Natural killer cell (primary cell): ENCODE data around the gene ADAM15. TPM values are rescaled to one million over a fixed set of nuclear protein-coding genes. Genes with fewer than 3 reads are reported as not detected.

Experiments
- ATAC-seq, 3 donors: fragments of 150-1000 bp in 2 of 3; fragments of 200-7000 bp in 1 of 3; cut with Tn5 transposase; 1 replicate in 1 of 3; 2 replicates in 2 of 3; pipeline ENCODE4 v1.10.0; 2021; ENCODE audit warnings: mild to moderate bottlenecking in 2 of 3, moderate library complexity in 2 of 3
- DNase-seq, 2 donors: peaks; one replicate each; pipeline versions ENCODE4 v3.0.0 to v3.0.0-alpha.2; 2013 to 2021; ENCODE audit warnings: mixed read lengths in 1 of 2
- H3K27ac ChIP-seq: one replicate; pipeline ENCODE4 v1.5.1; 2013; ENCODE audit warnings: mild to moderate bottlenecking, low read length
- H3K27me3 ChIP-seq: one replicate; pipeline ENCODE4 v1.6.1; 2013; ENCODE audit warnings: low read length; ENCODE audit not compliant: control insufficient read depth, insufficient read depth
- H3K36me3 ChIP-seq: one replicate; pipeline ENCODE4 v1.6.1; 2013; ENCODE audit warnings: low read length; ENCODE audit not compliant: control insufficient read depth, insufficient read depth
- H3K4me1 ChIP-seq: one replicate; pipeline ENCODE4 v1.6.1; 2013; ENCODE audit warnings: low read length; ENCODE audit not compliant: control insufficient read depth, insufficient read depth
- H3K4me3 ChIP-seq: one replicate; pipeline ENCODE4 v1.5.1; 2013; ENCODE audit warnings: low read length
- H3K9me3 ChIP-seq: one replicate; pipeline ENCODE4 v1.6.1; 2013; ENCODE audit warnings: low read length; ENCODE audit not compliant: control insufficient read depth, insufficient read depth
- H3K27ac Mint-ChIP-seq, 2 donors: one replicate each; pipeline ENCODE4 v1.8.0; 2022; ENCODE audit warnings: mild to moderate bottlenecking in 2 of 2, mixed read lengths in 2 of 2, moderate library complexity in 1 of 2
- H3K27me3 Mint-ChIP-seq, 2 donors: one replicate each; pipeline ENCODE4 v1.8.0; 2022; ENCODE audit warnings: low read depth in 2 of 2, mixed read lengths in 2 of 2
- H3K36me3 Mint-ChIP-seq: one replicate; pipeline ENCODE4 v1.8.0; 2022; ENCODE audit warnings: mixed read lengths
- H3K4me1 Mint-ChIP-seq, 2 donors: one replicate each; pipeline ENCODE4 v1.8.0; 2022; ENCODE audit warnings: mixed read lengths in 2 of 2
- H3K4me3 Mint-ChIP-seq: one replicate; pipeline ENCODE4 v1.8.0; 2022; ENCODE audit warnings: mild to moderate bottlenecking, moderate library complexity, mixed read lengths
- H3K9me3 Mint-ChIP-seq, 2 donors: one replicate each; pipeline ENCODE4 v1.8.0; 2022; ENCODE audit warnings: mixed read lengths in 2 of 2
- WGBS: methylation state at CpG from one replicate; pipeline ENCODE4 v1.1.7; 2013; ENCODE audit warnings: missing lambda C conversion rate; ENCODE audit not compliant: insufficient coverage; 5-methylcytosine and 5-hydroxymethylcytosine counted together
- intact Hi-C: fragments of 100-400 bp; cut with micrococcal nuclease; formaldehyde crosslinking; loops from one replicate; pipeline ENCODE4 v1.14.2; 2022
- total RNA-seq, 4 donors: library from RNA; stranded (reverse); fragments of 120-200 nt in 1 of 4; gene quantifications; one replicate each; pipeline versions ENCODE4 v1.2.3 to v1.2.4, GENCODE V29; 2013 to 2022
- TF ChIP-seq, protein P1 (sequence below): fragments of 200-600 bp; IDR thresholded peaks from one replicate; pipeline ENCODE4 v1.8.0; 2022; ENCODE audit warnings: antibody characterized with exemption

The ADAM15 gene
- total RNA-seq, 3 donors from 2014 or later (not counting 1 experiment from before 2014, with no cell fraction given) = 54.6 to 83.2 (median 64.7) TPM

DNA sequence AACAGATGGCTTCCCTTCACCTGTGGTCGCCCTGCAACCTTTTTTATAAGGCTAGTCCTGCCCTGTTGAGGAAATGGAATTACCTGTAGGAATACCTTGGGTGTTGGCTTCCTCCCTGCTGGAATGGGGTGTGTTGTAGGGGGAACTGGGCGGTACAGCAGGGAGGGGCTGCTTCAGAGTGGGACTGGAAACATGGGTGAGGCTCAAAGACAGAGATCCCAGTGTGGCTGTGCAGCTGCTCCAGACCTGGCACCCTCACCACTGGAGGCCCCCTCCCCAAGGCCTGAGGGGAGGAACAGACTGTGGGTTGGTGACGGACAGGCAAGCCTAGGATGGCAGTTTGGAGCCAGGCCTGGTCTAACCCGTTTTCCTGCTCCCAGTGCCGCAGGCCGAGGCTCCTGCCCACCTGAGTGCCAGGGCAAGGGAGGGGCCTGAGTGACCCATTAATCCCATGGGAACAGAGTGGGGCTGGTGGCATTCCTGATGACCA, 32.0 kb downstream of the ADAM15 start:
- no peak overlapping the region for H3K4me3 ChIP-seq
- H3K27me3 ChIP-seq = peaks cover 52% of the 10 kb centered on the region
- WGBS = 75% methylated on average over 6 of the region's 6 CpGs

DNA sequence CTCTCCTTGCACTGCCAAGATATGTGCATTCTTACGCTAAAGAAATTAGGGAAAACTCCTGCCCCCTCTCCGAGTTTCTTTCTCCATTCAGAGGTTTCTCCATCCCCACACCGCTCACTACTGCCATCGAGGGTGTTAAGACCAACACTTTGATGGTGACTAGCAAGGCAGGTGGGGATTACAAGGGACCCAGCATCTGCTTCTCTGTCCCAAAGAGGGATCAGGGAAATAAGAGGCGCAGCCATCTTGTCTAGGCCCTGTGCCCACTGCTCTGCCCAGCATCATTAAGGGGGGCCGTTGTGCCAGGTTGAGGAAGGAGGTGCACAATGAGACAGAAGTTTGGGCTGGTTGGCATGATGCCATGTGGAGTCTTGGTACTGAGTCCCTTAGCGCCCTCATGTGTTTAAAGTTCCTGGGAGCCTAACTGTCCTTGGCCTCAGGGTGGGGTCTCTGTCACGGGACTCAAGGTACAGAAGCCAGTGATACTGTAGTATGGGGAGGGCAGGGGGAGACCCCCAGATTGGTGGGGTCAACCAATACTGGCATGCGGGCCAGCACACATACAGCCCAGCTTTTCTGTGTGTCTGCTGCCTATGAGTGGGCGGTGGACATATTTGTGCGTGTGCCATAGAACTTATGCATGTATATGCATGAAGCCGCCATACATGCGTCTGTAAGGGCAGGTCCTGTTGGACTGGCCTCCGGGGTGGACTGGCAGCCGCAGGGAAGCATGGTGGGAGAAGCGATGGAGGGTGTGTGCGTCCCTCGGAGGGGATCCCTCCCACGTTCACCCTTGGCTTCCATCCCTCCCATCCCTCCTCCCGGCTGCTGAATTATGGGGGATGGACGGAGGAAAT, 33.0 kb downstream of the ADAM15 start:
- Histone ChIP-seq H3K4me1 (peaks cover 61% of the 10 kb centered on the region), H3K9me3 (no peaks in the 10 kb centered on the region), H3K4me3 (no peak overlapping the region), H3K36me3 (no peaks in the 10 kb centered on the region), H3K27me3 (peaks cover 50% of the 10 kb centered on the region), H3K27ac (no peak overlapping the region)
- intact Hi-C loops = loop anchor here (2.0 kb wide), 2 partner anchors 13 to 89 kb away; partner anchors contain the start of genes KRTCAP2 and TRIM46
- DNase-seq (peak in 1 of 2 donors; percentile 66), ATAC-seq (no peak)
- Mint-ChIP-seq H3K27ac (peak overlapping the region; percentile 87 to 96), H3K4me1 (peaks cover 38 to 60% of the 10 kb centered on the region in 2 donors), H3K27me3 (peaks cover 24 to 32% of the 10 kb centered on the region in 2 donors), H3K9me3 (no peaks in the 10 kb centered on the region), H3K4me3 (peak overlapping the region; percentile 94), H3K36me3 (no peaks in the 10 kb centered on the region)
- TF ChIP-seq, protein P1, sequence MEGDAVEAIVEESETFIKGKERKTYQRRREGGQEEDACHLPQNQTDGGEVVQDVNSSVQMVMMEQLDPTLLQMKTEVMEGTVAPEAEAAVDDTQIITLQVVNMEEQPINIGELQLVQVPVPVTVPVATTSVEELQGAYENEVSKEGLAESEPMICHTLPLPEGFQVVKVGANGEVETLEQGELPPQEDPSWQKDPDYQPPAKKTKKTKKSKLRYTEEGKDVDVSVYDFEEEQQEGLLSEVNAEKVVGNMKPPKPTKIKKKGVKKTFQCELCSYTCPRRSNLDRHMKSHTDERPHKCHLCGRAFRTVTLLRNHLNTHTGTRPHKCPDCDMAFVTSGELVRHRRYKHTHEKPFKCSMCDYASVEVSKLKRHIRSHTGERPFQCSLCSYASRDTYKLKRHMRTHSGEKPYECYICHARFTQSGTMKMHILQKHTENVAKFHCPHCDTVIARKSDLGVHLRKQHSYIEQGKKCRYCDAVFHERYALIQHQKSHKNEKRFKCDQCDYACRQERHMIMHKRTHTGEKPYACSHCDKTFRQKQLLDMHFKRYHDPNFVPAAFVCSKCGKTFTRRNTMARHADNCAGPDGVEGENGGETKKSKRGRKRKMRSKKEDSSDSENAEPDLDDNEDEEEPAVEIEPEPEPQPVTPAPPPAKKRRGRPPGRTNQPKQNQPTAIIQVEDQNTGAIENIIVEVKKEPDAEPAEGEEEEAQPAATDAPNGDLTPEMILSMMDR = no peak
- 35% methylated on average over 18 of the region's 21 CpGs for WGBS

More for the DNA sequence above, 32.0 kb downstream of the ADAM15 start:
- Mint-ChIP-seq H3K4me1 (peaks cover 38 to 62% of the 10 kb centered on the region in 2 donors), H3K27ac (no peak overlapping the region), H3K4me3 (no peak overlapping the region), H3K27me3 (peaks cover 25 to 32% of the 10 kb centered on the region in 2 donors), H3K36me3 (no peaks in the 10 kb centered on the region), H3K9me3 (no peaks in the 10 kb centered on the region)
- Histone ChIP-seq H3K27ac (no peak overlapping the region), H3K9me3 (no peaks in the 10 kb centered on the region), H3K4me1 (peaks cover 68% of the 10 kb centered on the region), H3K36me3 (no peaks in the 10 kb centered on the region)
- TF ChIP-seq, protein P1 = no peak
- intact Hi-C loops = no loop called here
- DNase-seq (peak in 1 of 2 donors; percentile 13), ATAC-seq (no peak)

DNA sequence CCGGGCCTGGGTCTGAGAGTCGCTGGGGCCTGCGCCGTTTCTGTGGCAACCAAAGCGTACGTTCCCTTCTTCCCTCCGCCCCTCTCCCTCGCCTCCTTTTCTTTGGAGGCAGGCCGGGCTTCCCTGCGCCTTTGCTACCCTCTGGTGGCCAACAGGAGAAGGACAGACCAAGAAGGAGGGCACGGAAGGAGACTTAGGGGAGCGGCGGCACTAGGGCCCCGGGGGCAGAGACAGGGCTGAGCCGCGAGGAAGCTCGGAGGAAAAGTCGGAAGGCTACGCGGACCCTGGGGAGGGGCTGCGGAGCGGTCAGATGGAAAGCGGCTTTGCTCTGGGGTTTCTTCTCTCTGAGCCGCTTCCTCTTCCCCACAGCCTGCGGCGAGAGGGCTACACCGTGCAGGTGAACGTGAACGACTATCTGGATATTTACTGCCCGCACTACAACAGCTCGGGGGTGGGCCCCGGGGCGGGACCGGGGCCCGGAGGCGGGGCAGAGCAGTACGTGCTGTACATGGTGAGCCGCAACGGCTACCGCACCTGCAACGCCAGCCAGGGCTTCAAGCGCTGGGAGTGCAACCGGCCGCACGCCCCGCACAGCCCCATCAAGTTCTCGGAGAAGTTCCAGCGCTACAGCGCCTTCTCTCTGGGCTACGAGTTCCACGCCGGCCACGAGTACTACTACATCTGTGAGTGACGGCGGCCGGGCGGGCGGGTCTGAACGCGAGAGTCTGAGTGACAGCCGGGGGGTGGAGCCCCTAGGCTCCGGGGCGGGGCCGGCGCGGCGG, 33.8 kb downstream of the ADAM15 start:
- peak overlapping the region; percentile 87 to 96 for H3K27ac Mint-ChIP-seq
- H3K36me3 ChIP-seq = no peaks in the 10 kb centered on the region
- H3K9me3 ChIP-seq = no peaks in the 10 kb centered on the region
- peaks cover 30 to 51% of the 10 kb centered on the region in 2 donors for H3K4me1 Mint-ChIP-seq
- ATAC-seq = peak; percentile 75 to 91 (median 80)
- TF ChIP-seq, protein P1 = peak; percentile 89
- H3K36me3 Mint-ChIP-seq = no peaks in the 10 kb centered on the region
- peaks cover 16 to 24% of the 10 kb centered on the region in 2 donors for H3K27me3 Mint-ChIP-seq
- H3K27ac ChIP-seq = peak overlapping the region; percentile 88
- H3K27me3 ChIP-seq = peaks cover 43% of the 10 kb centered on the region
- peak overlapping the region; percentile 61 for H3K4me3 ChIP-seq
- intact Hi-C loops = loop anchor here (1.0 to 2.0 kb wide), 5 partner anchors 14 to 526 kb away; partner anchors contain the start of genes EFNA4, KRTCAP2 and TRIM46
- peak; percentile 92 to 95 for DNase-seq
- peak overlapping the region; percentile 94 for H3K4me3 Mint-ChIP-seq
- peaks cover 53% of the 10 kb centered on the region for H3K4me1 ChIP-seq
- H3K9me3 Mint-ChIP-seq = no peaks in the 10 kb centered on the region
- under 1% methylated on average over 67 of the region's 67 CpGs for WGBS
